ENCODE results near the gene ASB2.

Gene ASB2

DNA sequence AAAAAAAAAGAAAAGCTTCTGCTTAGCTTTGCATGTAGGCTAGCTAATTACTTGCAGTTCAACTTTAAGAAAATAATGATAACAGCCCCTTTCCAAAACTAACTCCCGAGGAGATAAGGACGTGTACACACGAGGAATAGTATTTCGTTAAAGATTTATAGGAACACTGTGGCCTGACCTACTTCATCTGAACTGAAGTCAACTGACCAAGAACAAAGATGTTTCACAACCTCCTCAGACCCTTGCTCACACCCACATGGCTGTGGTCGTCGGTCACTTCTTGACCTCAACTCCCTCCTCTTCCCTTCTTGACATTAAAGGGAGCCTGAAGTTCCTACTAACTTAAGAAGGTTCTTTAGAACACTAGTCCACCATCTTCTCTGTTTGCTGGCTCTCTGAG lies 74.6 kb downstream of the ASB2 start:
- no peak for DNase-seq

DNA sequence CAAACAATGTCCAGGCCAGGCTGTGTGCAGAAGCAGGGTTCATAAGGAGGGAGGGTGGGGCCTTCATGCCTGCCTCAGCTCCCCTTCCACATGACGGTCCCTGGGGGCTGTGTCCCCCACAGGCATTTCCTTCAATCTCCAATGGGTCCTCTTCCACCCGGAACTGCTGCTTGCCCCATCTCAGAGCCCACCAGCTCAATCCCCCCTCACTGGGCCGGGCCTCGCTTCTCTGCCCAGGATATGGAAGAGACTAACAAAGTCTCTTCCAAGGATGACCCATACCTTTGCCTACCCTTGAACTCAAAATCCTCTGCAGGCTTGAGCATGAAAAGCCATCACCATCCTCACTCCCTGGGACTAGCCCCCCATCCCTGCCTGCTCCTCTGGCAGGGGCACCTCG lies 77.6 kb downstream of the ASB2 start:
- DNase-seq, result no peak

DNA sequence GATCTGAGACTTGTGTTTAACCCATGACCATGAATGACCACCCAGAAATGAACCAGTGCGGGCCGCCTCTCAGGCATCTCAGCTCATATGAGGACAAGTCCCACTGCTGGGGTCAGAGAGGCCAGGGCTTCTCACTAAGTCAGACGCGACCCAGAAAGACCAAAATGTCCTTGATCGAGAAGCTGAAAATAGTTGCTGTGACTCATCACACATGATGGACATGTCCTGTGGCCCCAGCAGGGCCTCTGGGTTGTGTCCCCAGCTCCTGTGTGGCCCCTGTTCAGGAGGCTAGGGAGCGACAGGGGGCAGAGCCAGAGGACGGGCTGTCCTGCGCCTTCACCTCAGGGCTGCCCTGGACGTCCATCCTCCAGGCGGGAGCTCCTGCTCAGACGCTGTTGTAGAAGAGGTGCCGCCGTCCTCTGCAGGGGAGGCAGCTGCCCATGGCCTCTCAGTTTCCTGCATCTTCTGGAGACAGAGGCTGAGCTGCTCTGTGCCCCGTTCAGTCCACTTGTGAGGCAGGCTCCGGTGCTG lies 78.2 kb downstream of the ASB2 start:
- DNase-seq, result no peak

DNA sequence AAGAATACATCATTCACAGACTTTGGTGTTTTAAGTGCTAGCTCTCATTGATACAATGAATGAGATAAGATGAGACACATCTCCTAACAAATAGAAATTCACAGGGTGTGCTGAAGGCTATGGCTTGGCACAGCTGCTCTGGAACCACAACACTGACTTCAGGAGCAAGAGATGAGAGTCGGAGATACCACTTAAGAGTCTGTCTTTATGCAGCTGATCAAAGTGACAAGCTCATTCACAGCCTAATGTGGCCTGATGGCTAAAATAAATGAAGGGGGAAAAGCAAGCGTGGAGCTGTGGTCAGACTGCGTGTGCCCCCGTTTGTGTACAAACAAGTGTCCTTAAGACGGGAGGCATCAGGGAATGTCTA lies 78.9 kb downstream of the ASB2 start:
- DNase-seq, result no peak

DNA sequence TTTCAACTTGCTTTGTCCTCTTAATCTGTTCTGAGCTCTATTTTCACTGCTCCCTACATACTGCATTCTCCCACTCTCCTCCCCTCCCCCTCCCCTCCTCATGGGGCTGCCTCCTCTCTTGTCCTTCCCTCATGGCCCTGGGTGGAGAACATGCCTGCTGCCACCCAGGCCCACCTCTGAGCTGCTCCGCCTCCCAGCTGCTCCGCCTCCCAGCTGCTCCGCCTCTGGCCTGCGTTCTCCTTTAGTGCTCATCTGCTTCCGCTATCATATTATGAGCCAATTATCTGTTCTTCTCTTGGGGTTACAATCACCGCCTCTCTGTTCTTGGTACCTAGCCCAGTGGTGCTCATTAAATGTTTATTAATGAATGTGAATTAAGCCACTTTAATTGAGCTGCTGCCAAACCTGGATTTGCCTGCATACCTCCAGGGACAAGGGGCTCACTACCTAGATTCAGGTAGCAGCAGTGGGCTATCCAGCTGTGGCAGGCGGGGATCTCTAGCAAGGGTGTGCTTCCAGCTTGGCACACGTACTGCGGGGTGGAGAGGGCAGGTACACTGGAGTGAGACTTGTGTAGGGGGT lies 81.3 kb downstream of the ASB2 start:
- no peak for DNase-seq

DNA sequence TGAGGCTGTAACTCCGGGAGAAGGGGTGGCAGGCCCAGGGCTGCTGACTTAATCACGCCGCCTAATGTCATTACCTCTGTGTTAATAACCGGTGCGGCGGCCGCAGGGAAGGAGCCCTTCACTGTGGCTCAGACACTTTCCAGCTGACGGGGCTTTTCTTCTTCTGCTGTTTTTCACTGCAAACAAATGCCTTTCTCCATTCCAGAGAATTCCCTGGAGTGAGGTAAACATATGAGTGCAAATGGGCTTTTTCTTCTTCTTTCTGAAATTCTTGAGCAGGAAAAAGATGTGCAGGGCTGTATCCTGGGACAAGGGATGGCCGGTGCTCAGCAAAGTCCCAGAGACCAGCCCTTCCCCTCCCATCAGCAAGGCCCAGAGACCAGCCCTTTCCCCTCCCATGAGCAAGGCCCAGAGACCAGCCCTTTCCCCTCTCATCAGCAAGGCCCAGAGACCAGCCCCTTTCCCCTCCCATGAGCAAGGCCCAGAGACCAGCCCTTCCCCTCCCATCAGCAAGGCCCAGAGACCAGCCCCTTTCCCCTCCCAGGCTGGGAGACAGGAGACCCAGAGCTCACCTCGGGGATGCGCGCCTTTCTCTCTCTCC lies 82.6 kb downstream of the ASB2 start:
- DNase-seq, result no peak

DNA sequence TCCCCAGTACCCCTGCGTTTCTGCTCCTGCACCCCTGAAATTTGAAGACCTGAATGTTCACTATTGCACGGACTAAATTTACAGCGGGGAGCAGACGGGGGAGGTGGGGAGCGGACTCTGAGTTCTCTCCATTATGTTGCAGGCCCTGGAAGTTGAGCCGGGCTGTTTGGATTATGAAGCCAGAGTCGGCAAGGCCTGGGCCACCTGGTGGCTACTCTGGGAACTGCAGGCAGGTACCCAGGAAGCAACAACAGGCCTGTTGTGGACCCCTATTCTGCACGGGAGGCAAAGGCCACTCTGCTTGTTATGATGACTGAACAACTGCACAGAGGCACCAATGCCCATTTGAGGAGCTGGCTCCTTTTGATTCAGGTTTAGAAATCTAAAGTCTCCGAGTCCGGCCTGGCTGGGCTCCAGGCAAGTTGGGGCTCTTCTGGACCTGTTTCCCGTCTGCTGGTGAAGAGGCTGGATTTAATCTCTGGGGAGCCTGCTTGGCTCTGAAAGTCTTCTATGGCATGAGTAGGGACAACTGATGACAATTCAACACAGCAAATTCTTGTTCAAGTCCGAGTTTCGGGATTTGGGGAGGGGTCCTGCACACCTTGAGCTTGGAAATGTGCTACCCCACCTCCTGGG lies 83.3 kb downstream of the ASB2 start:
- peak; percentile 67 for DNase-seq

DNA sequence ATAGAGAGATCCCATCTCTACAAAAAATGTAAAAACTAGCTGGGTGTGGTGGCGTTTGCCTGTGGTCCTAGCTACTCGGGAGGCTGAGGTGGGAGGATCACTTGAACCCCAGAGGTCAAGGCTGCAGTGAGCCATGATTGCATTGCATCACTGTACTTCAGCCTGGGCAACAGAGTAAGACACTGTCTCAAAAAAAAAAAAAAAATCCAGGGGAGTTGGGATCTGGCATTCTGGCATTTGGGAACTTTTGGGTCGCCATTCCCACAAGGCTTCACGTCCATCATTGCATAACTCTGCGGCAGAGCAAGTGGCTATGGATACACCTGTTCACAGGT lies 83.9 kb downstream of the ASB2 start:
- no peak for DNase-seq

DNA sequence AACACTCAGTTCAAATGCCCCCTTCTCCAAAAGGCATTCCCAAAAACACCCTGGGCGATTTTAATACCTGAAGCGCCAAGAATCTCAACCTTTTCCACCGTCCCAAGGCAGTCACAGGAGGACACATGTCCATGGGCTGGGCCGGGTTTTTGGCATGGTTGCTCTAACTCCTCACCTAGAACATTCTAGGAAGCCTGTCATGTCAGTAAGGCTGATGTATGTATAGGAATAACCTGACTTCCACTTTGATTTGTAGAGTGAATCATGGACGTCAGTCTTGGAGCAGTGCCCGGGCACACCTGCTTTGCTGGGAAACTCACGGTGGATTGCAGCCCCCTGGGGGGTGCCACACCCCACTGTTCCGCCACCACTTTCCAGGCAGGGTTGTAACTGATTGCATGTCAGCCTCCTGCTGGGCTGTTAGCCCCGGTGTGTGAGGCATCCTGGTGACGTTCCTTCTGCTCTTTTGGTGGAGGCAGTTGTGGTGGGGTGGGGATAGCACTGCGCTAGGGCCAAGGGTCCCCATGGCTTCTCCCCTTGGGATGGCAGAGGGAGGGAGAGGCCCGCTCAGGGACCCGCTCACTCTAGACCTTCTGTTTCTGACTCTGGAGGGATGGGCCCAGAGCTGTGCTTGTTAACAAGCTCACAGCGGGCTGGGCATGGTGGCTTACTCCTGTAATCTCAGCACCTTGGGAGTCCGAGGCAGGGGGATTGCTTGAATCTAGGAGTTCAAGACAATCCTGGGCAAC lies 84.4 kb downstream of the ASB2 start:
- no peak for DNase-seq

DNA sequence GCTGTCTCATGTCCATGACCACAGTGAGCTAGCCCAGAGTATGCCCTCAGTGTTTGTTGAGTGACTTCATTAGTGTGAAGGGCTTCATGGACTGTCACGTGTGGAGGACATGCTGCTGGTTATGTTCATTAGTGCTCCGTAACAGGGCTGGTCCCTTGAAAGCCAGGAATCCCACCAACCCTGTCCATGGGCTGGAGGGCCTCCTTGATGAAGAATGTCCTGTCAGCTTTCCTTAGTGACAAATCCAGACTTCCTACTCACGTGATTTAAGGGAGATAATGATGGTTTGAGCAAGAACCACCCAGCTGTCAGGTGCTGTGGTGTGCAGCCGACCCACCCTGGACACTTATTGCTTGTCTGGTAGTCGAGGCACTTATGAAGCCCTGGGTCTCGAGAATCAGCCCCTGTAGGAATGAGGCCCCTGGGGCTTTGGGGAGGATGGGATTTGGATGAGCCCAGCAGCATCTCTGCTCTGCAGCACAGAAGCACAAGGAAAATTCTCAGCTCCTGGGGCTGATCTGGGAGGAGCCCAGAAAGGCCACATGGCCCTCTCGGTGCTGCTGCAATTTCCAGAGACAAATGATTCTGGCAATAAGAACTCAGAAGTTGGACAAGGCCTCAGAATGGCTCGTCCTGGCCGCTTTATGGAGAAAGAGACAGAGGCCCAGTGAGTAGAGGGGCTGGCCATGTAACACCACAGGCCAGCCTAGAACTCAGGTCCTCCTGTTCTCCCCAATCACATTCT lies 86.5 kb downstream of the ASB2 start:
- DNase-seq, result no peak

DNA sequence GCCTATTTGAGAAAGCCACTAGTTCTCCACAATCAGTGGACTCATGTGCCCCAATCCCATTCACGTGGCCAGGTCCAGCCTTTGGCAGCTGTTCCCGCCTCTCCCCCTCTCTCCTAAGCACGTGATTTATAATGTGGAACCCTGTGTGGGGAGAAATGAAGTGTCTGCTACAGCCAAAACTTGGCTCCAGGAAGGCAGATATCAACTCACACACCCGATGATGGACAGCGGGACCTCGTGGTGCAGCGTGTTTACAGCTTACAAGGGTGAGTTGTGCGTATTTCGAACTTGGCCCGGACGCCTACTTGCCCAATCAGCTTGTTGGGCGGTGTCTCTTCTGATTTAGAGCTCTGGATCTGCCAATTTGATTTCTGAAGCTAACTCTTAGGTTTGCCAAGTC lies 87.4 kb downstream of the ASB2 start:
- DNase-seq, result no peak

DNA sequence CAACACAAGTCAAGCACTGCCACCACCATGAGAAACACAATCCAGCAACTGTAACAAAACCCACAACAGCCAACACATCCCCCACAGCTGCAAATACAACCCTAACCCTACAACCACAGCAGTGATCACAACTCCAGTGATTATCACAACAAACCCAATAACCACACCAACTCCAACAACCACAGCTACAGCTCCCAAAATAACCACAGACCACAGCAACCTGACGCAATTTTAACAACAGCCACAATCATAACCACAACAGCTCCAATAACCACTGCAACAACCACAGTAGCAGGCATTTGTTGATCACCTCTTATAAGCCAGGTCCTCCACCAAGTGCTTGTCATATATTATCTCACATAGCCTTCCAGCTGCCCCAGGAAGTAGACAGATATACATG lies 91.4 kb downstream of the ASB2 start:
- no peak for DNase-seq

Data from T-helper 9 cell (primary cell).